ENCODE results near the gene BAK1. TPM values are rescaled to one million over a fixed set of nuclear protein-coding genes. Genes with fewer than 3 reads are reported as not detected.
A peak's percentile ranks its signal among the peaks of the same experiment; 100 is the strongest.

The BAK1 gene
- total RNA-seq (2012; rRNA removed) (12.0 and 12.5 TPM in 2 replicates), polyA plus RNA-seq (2012; rRNA removed) (18.2 and 19.0 TPM in 2 replicates), Bru-seq, nascent RNA (percentile 62 among the genes with signal in this experiment), BruChase-seq, experiment 1, labeled RNA remaining after a 6-hour chase (percentile 54 among the genes with signal in this experiment), BruChase-seq, experiment 2, labeled RNA remaining after a 2-hour chase (percentile 60 among the genes with signal in this experiment)
- polyA plus RNA-seq (2012; cell fraction: cytosol; rRNA removed), result 10.5 and 18.3 TPM in 2 replicates
- 14.4 and 24.2 TPM in 2 replicates for polyA plus RNA-seq (2012; cell fraction: nucleus; rRNA removed; ENCODE audit: low replicate concordance)
- long read RNA-seq, transcript BAK1-202 (6 exons, 2,136 nt), result major isoform, 39 of 57 reads
- long read RNA-seq, partial matches to known transcripts, result 4 of 57 reads
- long read RNA-seq, other reads (novel, unspliced or antisense), result 14 of 57 reads

GRCh38 chr6:33579828-33580714 lies at the start of gene BAK1:
BAK1 (minus strand) TSS chr6:33580276; CDS start chr6:33577604, 2,672 bp downstream.
- Histone ChIP-seq H4K20me1 (ENCODE audit: insufficient read depth, low read length) (peaks cover 3% of the 10 kb centered on the region; the same call in 1 of the 2 replicates), H3K56ac (ENCODE audit: extremely low read depth, insufficient read depth, low read length) (peak within 1 kb of the TSS; percentile 88), H3K4ac (ENCODE audit: low read depth, low read length) (peak within 1 kb of the TSS; percentile 90), H3K14ac (replicated peaks; ENCODE audit: low read depth, low read length) (peak within 1 kb of the TSS; percentile 86), H3K9ac (ENCODE audit: low read depth, low read length) (peak within 1 kb of the TSS; percentile 88), H4K91ac (ENCODE audit: insufficient read depth, low read depth, low read length) (peak within 1 kb of the TSS; percentile 24; the same call in 1 of the 2 replicates), H2AK9ac (replicated peaks; ENCODE audit: low read depth, low read length, poor library complexity) (peak within 1 kb of the TSS; percentile 98), H3K18ac (ENCODE audit: low read depth, low read length) (no peak within 1 kb of the TSS), H3K4me3 (ENCODE audit: insufficient read depth, low read depth, low read length) (peak within 1 kb of the TSS; percentile 91), H3K27ac (ENCODE audit: insufficient read depth, low read length) (peak within 1 kb of the TSS; percentile 80), H3K36me3 (ENCODE audit: control insufficient read depth, insufficient read depth, low read length) (peaks cover 18% of the 10 kb centered on the region), H4K5ac (ENCODE audit: low read depth, low read length) (peak within 1 kb of the TSS; percentile 79), H3K27me3 (ENCODE audit: control insufficient read depth, insufficient read depth, low read length) (no peaks in the 10 kb centered on the region), H3K4me2 (ENCODE audit: low read depth, low read length) (peak within 1 kb of the TSS; percentile 94), H3K9me1 (ENCODE audit: insufficient read depth, low read length) (peaks cover 6% of the 10 kb centered on the region; the same call in 1 of the 2 replicates), H3K4me1 (ENCODE audit: control insufficient read depth, insufficient read depth, low read length) (peaks cover 6% of the 10 kb centered on the region), H3K9me3 (ENCODE audit: control insufficient read depth, insufficient read depth, low read length) (no peaks in the 10 kb centered on the region), H2BK15ac (ENCODE audit: low read depth, low read length) (no peak within 1 kb of the TSS; the same call in 2 of the 3 replicates), H2AK5ac (ENCODE audit: low read depth, low read length) (peak within 1 kb of the TSS; percentile 77), H2AFZ (replicated peaks; ENCODE audit: low read length, poor library complexity) (peak within 1 kb of the TSS; percentile 93), H2BK20ac (ENCODE audit: low read depth, low read length) (no peak within 1 kb of the TSS), H3K79me1 (ENCODE audit: low read depth in 1 of 2, low read length in 2 of 2) (peaks cover 11 to 37% of the 10 kb centered on the region in 2 experiments), H2BK120ac (ENCODE audit: low read depth, low read length) (0 out of 2 replicates have a peak within 1 kb of the TSS, but pooled peaks have one; percentile 59), H2BK5ac (ENCODE audit: low read depth, low read length, poor library complexity, severe bottlenecking) (peak within 1 kb of the TSS; percentile 67), H4K8ac (ENCODE audit: low read depth in 2 of 2, low read length in 2 of 2) (peak within 1 kb of the TSS; percentile 5 to 96), H3K23ac (ENCODE audit: low read depth, low read length) (peak within 1 kb of the TSS; percentile 91)
- no peak for TF ChIP-seq MAFK (IDR thresholded peaks at IDR 0.05; ENCODE audit: low read depth, low read length)
- TF ChIP-seq RCOR1 (IDR thresholded peaks at IDR 0.05; ENCODE audit: insufficient replicate concordance, low read length), result no peak
- TF ChIP-seq CTCF (conservative IDR thresholded peaks at IDR 0.05; ENCODE audit: low read depth, low read length), result peak; percentile 55
- TF ChIP-seq RAD21 (IDR thresholded peaks at IDR 0.05; ENCODE audit: low read length), result peak; percentile 26; the same call in 1 of the 2 replicates
- 0 out of 2 replicates have a peak, but pooled peaks have one; percentile 16 for TF ChIP-seq SMC3 (IDR thresholded peaks at IDR 0.05; ENCODE audit: low read depth, low read length)
- no peak for TF ChIP-seq ELK1 (IDR thresholded peaks at IDR 0.05; ENCODE audit: borderline replicate concordance, low read depth, low read length)
- TF ChIP-seq POLR2A (IDR thresholded peaks at IDR 0.05; ENCODE audit: low read depth, low read length), result peak; percentile 54; the same call in 1 of the 2 replicates
- POLR2A ChIA-PET (ENCODE audit: unreplicated experiment), result interaction anchor here (0.6 kb wide), 1 partner anchor 202 kb away, joined by 3 read pairs; no protein-coding TSS in a partner anchor
- dilution Hi-C loops (cut with HindIII; ENCODE audit: low sequenced_read_pairs, unreplicated experiment), result no loop called here
- CTCF ChIA-PET, result interaction anchor here (0.6 kb wide), 1 partner anchor 813 kb away, joined by 3 read pairs; no protein-coding TSS in a partner anchor
- ATAC-seq (ENCODE audit: low read depth) (peak; percentile 99), DNase-seq (peak; percentile 89)
- intact Hi-C loops (cut with micrococcal nuclease), result no loop called here
- in situ Hi-C loops (cut with MboI; ENCODE audit: low sequenced_read_pairs), result loop anchor here (10.0 kb wide), 2 partner anchors 185 to 575 kb away; no protein-coding TSS in a partner anchor
- 0% methylated on average over 1 of the region's 24 CpGs; no CpG with 5 or more reads in 1 of the 2 experiments for WGBS, 2 experiments (ENCODE audit: extremely low coverage in 2 of 2, insufficient read length in 1 of 2)
- BruUV-seq (replicated peaks), result no TSS peak
